GM06990 (cell line): ENCODE measurements around the gene PTPRN2.

Experiments used
- DNase-seq: peaks from one replicate; pipeline ENCODE4 v3.0.0-alpha.2; 2011; ENCODE audit not compliant: insufficient read length; ENCODE audit errors: extremely low read depth
- H3K27me3 ChIP-seq: replicated peaks from 2 replicates; pipeline ENCODE4 v1.6.0; 2011; ENCODE audit warnings: low read length; ENCODE audit not compliant: control insufficient read depth, insufficient read depth
- H3K36me3 ChIP-seq: 2 replicates; pipeline ENCODE4 v1.5.1; 2011; ENCODE audit warnings: low read length; ENCODE audit not compliant: control insufficient read depth, insufficient read depth
- H3K4me3 ChIP-seq: replicated peaks from 2 replicates; pipeline ENCODE4 v1.5.1; 2011; ENCODE audit warnings: low read depth, mild to moderate bottlenecking, control low read depth, low read length
- TF ChIP-seq, protein P1 (sequence below): IDR thresholded peaks from 2 replicates; pipeline ENCODE4 v1.5.1; 2011; ENCODE audit warnings: low read length, control low read depth, mild to moderate bottlenecking, inconsistent platforms; ENCODE audit not compliant: insufficient read depth, poor library complexity, severe bottlenecking

PTPRN2 gene

DNA sequence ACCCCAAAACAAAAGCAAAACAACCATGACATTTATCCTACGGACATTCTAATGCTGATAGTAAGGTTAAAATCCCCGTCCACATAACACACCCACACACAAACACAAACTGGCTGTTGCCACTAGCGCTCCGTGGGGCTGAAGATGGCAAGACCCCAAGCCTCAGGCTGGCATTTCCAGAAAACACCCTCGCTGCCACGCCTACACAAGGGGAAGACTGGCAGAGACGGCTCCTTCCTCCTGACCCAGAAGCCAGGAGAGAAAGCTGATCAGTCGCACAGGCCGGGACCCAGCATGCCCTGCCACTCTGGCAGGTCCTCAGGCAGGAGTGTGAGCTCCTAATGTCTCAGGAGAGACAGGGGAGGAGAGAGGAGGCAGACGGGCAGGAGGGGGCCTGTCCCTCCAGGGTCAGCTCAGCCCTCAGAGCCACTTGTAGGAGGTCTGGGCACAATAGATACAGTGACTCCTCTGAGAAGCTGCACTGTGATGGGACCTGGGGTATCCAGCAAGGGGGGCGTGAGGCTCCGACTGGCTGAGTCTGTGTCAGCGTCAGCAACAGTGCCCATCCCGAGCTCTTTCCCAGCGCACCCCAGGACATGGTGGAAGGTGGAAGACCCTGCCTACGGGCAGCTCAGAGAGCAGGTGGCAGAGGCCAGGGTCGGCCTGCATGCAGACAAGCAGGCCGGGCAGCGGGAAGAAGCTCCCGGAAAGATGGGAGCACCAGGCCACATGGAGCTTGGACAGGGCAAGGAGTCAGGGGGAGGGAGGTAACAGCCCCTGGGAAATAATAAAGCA lies 326.9 kb downstream of the PTPRN2 start:
- TF ChIP-seq, protein P1, sequence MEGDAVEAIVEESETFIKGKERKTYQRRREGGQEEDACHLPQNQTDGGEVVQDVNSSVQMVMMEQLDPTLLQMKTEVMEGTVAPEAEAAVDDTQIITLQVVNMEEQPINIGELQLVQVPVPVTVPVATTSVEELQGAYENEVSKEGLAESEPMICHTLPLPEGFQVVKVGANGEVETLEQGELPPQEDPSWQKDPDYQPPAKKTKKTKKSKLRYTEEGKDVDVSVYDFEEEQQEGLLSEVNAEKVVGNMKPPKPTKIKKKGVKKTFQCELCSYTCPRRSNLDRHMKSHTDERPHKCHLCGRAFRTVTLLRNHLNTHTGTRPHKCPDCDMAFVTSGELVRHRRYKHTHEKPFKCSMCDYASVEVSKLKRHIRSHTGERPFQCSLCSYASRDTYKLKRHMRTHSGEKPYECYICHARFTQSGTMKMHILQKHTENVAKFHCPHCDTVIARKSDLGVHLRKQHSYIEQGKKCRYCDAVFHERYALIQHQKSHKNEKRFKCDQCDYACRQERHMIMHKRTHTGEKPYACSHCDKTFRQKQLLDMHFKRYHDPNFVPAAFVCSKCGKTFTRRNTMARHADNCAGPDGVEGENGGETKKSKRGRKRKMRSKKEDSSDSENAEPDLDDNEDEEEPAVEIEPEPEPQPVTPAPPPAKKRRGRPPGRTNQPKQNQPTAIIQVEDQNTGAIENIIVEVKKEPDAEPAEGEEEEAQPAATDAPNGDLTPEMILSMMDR = no peak
- H3K27me3 ChIP-seq = no peaks in the 10 kb centered on the region

DNA sequence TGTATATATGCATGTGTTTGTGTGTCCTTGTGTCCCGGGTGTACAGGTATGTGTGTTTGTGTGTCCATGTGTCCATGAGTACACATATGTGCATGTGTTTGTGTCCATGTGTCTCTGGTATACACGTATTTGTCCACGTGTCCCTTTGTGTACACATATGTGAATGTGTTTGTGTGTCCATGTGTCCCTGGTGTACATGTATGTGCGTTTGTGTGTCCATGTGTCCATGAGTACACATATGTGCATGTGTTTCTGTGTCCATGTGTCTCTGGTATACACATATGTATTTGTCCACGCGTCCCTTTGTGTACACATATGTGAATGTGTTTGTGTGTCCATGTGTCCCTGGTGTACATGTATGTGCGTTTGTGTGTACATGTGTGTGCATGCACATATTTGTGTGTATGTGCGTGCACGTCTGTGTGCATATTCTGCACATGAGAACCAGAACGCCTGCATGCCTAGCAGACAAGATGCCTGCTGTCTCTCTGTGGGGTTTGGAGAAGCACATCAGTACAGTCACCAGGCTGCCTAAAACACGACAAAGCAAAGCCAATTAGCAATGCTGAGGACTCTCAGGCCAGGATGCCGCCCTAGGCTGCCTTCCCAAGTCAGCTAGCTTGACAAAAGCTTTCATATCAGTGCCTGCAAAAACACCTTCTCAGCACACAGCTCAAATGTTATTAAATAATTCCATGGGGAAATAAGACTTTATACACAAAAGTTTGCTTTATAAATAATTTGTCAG lies 327.8 kb downstream of the PTPRN2 start:
- TF ChIP-seq, protein P1 = no peak
- no peak overlapping the region for H3K4me3 ChIP-seq
- no peak for DNase-seq
- no peaks in the 10 kb centered on the region for H3K36me3 ChIP-seq
- H3K27me3 ChIP-seq = no peaks in the 10 kb centered on the region

More for the DNA sequence above, 326.9 kb downstream of the PTPRN2 start:
- Histone ChIP-seq H3K36me3 (no peaks in the 10 kb centered on the region), H3K4me3 (no peak overlapping the region)
- DNase-seq = no peak

DNA sequence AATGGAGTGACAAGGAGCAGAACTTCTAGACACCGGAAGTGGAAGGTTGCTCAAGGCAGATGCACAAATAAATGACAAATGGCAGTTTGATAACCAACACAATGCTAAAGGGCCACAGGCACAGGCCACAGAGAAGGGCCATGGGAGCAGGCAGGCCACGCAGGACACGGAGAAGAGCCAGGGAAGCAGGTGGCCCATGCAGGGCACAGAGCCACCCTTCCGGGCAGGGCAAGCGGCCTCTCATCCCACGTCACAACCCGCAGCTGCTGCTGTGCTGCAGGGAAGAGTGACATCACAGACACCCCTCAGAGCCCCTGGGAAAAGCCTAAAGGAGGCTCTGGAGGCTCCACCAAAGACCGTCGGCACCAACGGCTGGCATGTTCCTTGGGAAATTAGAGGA lies 328.5 kb downstream of the PTPRN2 start:
- TF ChIP-seq, protein P1 = no peak
- Histone ChIP-seq H3K36me3 (no peaks in the 10 kb centered on the region), H3K27me3 (no peaks in the 10 kb centered on the region), H3K4me3 (no peak overlapping the region)
- no peak for DNase-seq

DNA sequence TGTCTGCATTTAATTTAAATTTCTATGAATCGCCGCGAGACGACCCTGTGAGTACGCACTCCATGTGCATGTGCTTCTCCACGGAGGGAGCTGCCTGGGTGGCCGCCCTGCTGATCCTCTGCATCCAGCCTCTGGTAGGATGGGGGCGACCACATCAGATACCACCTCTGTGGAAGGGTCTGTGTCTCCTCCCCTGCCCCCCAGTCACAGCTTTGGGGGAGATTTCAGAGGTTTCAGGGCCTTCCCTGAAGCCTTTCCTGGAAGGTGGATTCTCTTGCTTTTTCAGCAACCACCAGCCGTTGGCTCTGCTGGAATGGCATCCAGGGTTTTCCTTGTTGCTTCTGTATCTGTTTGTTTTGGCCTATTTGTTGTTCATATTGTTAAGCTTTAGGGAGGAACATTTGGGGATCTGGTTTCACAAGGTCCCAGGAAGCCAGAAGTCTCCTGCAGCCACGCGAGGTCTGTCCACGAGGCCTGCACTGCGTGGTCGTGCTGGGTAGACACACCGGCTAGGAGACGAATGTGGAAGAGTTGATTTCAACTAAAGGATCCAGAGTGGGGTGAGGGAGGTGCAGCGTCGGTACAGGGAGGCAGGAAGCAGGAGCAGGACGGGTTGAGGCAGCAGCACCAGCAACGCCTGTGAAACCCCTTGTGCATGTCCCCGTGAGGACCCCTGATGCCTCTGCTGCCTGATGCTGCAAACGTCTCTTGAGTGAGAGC lies 329.1 kb downstream of the PTPRN2 start:
- H3K27me3 ChIP-seq = no peaks in the 10 kb centered on the region
- no peak overlapping the region for H3K4me3 ChIP-seq
- TF ChIP-seq, protein P1 = no peak
- no peak for DNase-seq
- H3K36me3 ChIP-seq = no peaks in the 10 kb centered on the region

DNA sequence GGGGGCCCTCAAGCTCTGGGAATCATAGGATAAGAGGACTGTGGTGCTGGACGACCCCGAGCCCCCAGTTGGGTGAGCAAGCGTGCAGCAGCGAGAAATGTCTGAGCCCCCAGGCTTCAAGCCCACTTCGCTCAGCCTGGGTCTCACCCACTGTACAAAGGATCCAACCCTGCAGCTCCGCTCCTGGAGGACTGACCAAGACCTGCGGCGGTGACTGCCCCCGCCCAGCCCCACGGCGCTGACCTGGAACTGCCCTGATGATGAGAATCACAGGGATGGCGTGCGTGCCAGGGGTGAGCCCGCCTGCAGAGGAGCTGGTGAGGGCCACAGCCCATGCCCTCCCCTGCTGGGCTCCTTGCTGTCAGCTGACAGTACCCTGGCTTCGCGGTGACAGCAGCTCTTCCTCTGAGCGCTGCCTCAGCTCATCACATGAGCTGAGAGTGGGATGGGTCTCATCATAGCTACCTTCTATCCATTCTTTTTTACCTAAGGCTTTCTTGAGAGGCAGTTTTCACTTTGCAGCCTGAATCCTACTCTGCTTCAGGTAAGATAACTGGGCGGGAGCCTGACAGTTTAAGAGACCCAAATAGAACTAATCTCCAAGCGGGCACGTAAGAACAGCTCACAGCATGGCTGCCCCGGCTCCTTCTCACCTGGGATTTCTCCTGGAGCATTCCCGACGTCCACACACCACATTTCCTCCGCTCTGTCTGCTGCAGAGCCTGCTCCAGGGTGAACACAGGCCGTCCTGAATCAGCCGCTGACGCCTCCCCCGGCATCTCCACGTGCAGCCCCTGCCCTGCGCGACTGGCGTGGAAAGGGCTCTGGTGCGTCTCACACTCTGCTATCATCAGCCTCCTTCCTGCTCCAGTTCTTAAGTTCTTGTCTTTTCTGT lies 329.9 kb downstream of the PTPRN2 start:
- TF ChIP-seq, protein P1 = no peak
- DNase-seq = no peak
- Histone ChIP-seq H3K36me3 (no peaks in the 10 kb centered on the region), H3K4me3 (no peak overlapping the region), H3K27me3 (no peaks in the 10 kb centered on the region)
